ENCODE data around the gene PEPD.

GRCh38 chr19:33412601-33413425 lies 108.8 kb downstream of the PEPD start:
- TF ChIP-seq ZBTB4 (CRISPR knock-in tag; IDR thresholded peaks at IDR 0.05) (no peak), POLR2A (IDR thresholded peaks at IDR 0.05; ENCODE audit: low read depth, low read length) (no peak), EZH2 (IDR thresholded peaks at IDR 0.05; ENCODE audit: borderline replicate concordance, control insufficient read depth, low read depth, low read length) (no peak), POLR2AphosphoS5 (IDR thresholded peaks at IDR 0.05; ENCODE audit: low read length) (no peak), SMC3 (IDR thresholded peaks at IDR 0.05; ENCODE audit: borderline replicate concordance, low read length) (no peak), ZBTB40 (IDR thresholded peaks at IDR 0.05; ENCODE audit: borderline replicate concordance) (no peak), STAT3 (IDR thresholded peaks at IDR 0.05; ENCODE audit: low read depth, low read length) (no peak), BHLHE40 (IDR thresholded peaks at IDR 0.05; ENCODE audit: borderline replicate concordance in 1 of 2, low read depth in 2 of 2, low read length in 1 of 2) (no peak)
- TF ChIP-seq, protein P1, sequence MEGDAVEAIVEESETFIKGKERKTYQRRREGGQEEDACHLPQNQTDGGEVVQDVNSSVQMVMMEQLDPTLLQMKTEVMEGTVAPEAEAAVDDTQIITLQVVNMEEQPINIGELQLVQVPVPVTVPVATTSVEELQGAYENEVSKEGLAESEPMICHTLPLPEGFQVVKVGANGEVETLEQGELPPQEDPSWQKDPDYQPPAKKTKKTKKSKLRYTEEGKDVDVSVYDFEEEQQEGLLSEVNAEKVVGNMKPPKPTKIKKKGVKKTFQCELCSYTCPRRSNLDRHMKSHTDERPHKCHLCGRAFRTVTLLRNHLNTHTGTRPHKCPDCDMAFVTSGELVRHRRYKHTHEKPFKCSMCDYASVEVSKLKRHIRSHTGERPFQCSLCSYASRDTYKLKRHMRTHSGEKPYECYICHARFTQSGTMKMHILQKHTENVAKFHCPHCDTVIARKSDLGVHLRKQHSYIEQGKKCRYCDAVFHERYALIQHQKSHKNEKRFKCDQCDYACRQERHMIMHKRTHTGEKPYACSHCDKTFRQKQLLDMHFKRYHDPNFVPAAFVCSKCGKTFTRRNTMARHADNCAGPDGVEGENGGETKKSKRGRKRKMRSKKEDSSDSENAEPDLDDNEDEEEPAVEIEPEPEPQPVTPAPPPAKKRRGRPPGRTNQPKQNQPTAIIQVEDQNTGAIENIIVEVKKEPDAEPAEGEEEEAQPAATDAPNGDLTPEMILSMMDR (IDR thresholded peaks at IDR 0.05 in 2 of 3, conservative IDR thresholded peaks at IDR 0.05 in 1 of 3; ENCODE audit: control insufficient read depth in 2 of 3, extremely low read depth in 1 of 3, insufficient read depth in 1 of 3, low read depth in 3 of 3, low read length in 3 of 3) = no peak
- TF ChIP-seq, protein P2, sequence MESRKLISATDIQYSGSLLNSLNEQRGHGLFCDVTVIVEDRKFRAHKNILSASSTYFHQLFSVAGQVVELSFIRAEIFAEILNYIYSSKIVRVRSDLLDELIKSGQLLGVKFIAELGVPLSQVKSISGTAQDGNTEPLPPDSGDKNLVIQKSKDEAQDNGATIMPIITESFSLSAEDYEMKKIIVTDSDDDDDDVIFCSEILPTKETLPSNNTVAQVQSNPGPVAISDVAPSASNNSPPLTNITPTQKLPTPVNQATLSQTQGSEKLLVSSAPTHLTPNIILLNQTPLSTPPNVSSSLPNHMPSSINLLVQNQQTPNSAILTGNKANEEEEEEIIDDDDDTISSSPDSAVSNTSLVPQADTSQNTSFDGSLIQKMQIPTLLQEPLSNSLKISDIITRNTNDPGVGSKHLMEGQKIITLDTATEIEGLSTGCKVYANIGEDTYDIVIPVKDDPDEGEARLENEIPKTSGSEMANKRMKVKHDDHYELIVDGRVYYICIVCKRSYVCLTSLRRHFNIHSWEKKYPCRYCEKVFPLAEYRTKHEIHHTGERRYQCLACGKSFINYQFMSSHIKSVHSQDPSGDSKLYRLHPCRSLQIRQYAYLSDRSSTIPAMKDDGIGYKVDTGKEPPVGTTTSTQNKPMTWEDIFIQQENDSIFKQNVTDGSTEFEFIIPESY (IDR thresholded peaks at IDR 0.05) = no peak
